ENCODE results near the gene OR52N5.

- TF ChIP-seq CTCF (IDR thresholded peaks at IDR 0.05; ENCODE audit: low read length) (no peak), EZH2 (IDR thresholded peaks at IDR 0.05; ENCODE audit: borderline replicate concordance, low read length) (no peak)
Measured at GRCh38 chr11:5803982-5804381, 20.8 kb upstream of the OR52N5 start.
